ENCODE data around the gene DPF3.

DPF3 gene

GRCh38 chr14:72610096-72610830 lies 283.6 kb downstream of the DPF3 start:
- no peak for DNase-seq

- DNase-seq, result no peak
These were observed 284.5 kb downstream of the DPF3 start for GRCh38 chr14:72609205-72609916.

GRCh38 chr14:72608391-72609204 lies 285.3 kb downstream of the DPF3 start:
- no peak for DNase-seq

- DNase-seq, result no peak
These were observed 286.3 kb downstream of the DPF3 start for GRCh38 chr14:72607386-72608130.

- no peak for DNase-seq
These were observed 287.0 kb downstream of the DPF3 start for GRCh38 chr14:72606879-72607278.

GRCh38 chr14:72605921-72606220 lies 288.0 kb downstream of the DPF3 start:
- DNase-seq, result no peak

GRCh38 chr14:72605096-72605920 lies 288.6 kb downstream of the DPF3 start:
- DNase-seq, result no peak

GRCh38 chr14:72604133-72604532 lies 289.8 kb downstream of the DPF3 start:
- no peak for DNase-seq

- no peak for DNase-seq
These were observed 290.3 kb downstream of the DPF3 start for GRCh38 chr14:72603639-72604038.

- no peak for DNase-seq
These were observed 293.2 kb downstream of the DPF3 start for GRCh38 chr14:72600551-72601330.

- no peak for DNase-seq
These were observed 294.1 kb downstream of the DPF3 start for GRCh38 chr14:72599579-72600470.

- DNase-seq, result no peak
These were observed 295.6 kb downstream of the DPF3 start for GRCh38 chr14:72598306-72598705.

- no peak for DNase-seq
These were observed 296.4 kb downstream of the DPF3 start for GRCh38 chr14:72597252-72598233.

- DNase-seq, result no peak
These were observed 298.6 kb downstream of the DPF3 start for GRCh38 chr14:72595152-72595862.

GRCh38 chr14:72594099-72594901 lies 299.6 kb downstream of the DPF3 start:
- DNase-seq, result no peak

GRCh38 chr14:72591391-72591790 lies 302.5 kb downstream of the DPF3 start:
- no peak for DNase-seq

- DNase-seq, result no peak
These were observed 303.3 kb downstream of the DPF3 start for GRCh38 chr14:72590577-72590976.

Data from right forelimb (tissue), 1 donor.